ENCODE measurements around the gene SERINC2.
A peak's percentile ranks its signal among the peaks of the same experiment; 100 is the strongest.
"Not testable (repeated sequence)": the region's sequence is repeated elsewhere in the genome, so short reads cannot be mapped to it uniquely, and the experiment has no call there.

The SERINC2 gene

GRCh38 chr1:31386576-31387243 is 26.3 kb upstream of the SERINC2 start:
- not testable (repeated sequence) for DNase-seq

GRCh38 chr1:31387612-31388011 is 25.4 kb upstream of the SERINC2 start:
- DNase-seq: no peak

GRCh38 chr1:31389616-31390015 is 23.4 kb upstream of the SERINC2 start:
- DNase-seq: no peak

GRCh38 chr1:31390071-31390470 is 22.9 kb upstream of the SERINC2 start:
- no peak for DNase-seq

- DNase-seq: no peak
These were observed 19.6 kb upstream of the SERINC2 start for GRCh38 chr1:31393463-31393862.

- DNase-seq: peak; percentile 66
These were observed 18.3 kb upstream of the SERINC2 start for GRCh38 chr1:31394584-31395193.

- no peak for DNase-seq
These were observed 16.2 kb upstream of the SERINC2 start for GRCh38 chr1:31396633-31397351.

GRCh38 chr1:31397360-31398095 is 15.5 kb upstream of the SERINC2 start:
- DNase-seq: no peak

GRCh38 chr1:31398246-31398645 is 14.8 kb upstream of the SERINC2 start:
- no peak for DNase-seq

GRCh38 chr1:31399976-31400375 is 13.0 kb upstream of the SERINC2 start:
- no peak for DNase-seq

- DNase-seq: no peak
These were observed 12.6 kb upstream of the SERINC2 start for GRCh38 chr1:31400393-31400792.

- DNase-seq: no peak
These were observed 11.8 kb upstream of the SERINC2 start for GRCh38 chr1:31401241-31401640.

GRCh38 chr1:31405578-31406245 is 7.3 kb upstream of the SERINC2 start:
- no peak for DNase-seq

GRCh38 chr1:31407029-31407626 is 5.9 kb upstream of the SERINC2 start:
- DNase-seq: no peak

- no peak for DNase-seq
These were observed 4.2 kb upstream of the SERINC2 start for GRCh38 chr1:31408788-31409318.

- no peak for DNase-seq
These were observed 2.8 kb upstream of the SERINC2 start for GRCh38 chr1:31409946-31410858.

GRCh38 chr1:31410871-31411270 is 2.1 kb upstream of the SERINC2 start:
- no peak for DNase-seq

- no peak for DNase-seq
These were observed 808 bp upstream of the SERINC2 start for GRCh38 chr1:31412205-31412604.

- DNase-seq: peak; percentile 35
These were observed 490 bp downstream of the SERINC2 start for GRCh38 chr1:31413405-31414001.

- no peak for DNase-seq
These were observed 2.0 kb downstream of the SERINC2 start for GRCh38 chr1:31414980-31415370.

GRCh38 chr1:31415658-31416057 is 2.6 kb downstream of the SERINC2 start:
- DNase-seq: no peak

Measured in CD4-positive, alpha-beta T cell treated with Interleukin-15 for 1 hour (primary cell).